T-helper 9 cell (primary cell): ENCODE data around the gene TYMS.

ENCODE experiments used
- DNase-seq: peaks from one replicate; pipeline ENCODE4 v3.0.0-alpha.2; 2020

Gene TYMS

DNA sequence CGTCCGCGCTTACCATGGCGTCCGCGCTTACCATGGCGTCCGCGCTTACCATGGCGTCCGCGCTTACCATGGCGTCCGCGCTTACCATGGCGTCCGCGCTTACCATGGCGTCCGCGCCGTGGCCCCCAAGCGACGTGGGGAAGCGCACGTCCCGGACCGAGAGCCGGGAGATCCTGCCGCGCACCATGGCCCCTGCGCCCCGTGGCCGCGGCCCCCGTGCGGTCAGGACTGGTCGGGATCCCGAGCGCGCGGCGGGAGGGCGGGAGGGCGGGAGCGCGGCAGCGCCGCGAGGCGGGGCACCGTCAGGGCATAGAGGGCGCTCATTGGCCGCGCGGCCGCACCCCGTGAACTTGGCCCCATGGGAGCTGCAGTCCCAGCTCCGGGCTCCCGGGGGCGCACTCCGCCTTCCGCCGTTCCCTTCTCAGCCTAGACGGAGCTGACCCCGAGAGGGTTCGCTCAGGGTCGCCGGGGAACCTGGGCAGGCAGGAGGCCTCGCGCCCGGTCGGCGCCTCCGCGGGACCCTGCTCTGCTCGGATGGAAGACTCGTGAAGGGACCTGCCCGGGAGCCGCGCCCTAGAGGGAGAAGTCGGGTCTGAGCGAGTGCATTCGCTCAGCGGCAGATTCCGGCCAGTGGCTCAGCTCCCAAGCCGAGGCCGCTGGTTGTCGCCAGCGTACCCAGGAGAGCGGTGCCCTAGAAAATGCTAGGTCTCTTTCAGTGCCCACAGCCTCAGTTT is 55.1 kb downstream of the TYMS start, which contains the start of gene ENOSF1:
Gene ENOSF1, minus strand, starts transcription at position 230 of the 734 bp plus-strand sequence. Its CDS starts 43 bp downstream, at position 187.
- peak; percentile 56 for DNase-seq

DNA sequence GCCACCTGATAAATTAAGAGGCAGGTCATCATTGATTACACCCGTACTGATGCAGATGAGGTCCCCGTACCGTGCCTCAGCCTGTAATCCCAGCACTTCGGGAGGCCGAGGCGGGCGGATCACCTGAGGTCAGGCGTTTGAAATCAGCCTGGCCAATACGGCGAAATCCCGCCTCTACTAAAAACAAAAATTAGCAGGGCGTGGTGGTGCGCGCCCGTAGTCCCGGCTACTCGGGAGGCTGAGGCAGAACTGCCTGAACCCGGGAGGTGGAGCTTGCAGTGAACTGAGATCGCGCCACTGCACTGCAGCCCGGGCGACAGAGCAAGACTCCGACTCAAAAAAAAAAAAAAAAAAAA is 55.7 kb downstream of the TYMS start:
- DNase-seq, result peak; percentile 1

DNA sequence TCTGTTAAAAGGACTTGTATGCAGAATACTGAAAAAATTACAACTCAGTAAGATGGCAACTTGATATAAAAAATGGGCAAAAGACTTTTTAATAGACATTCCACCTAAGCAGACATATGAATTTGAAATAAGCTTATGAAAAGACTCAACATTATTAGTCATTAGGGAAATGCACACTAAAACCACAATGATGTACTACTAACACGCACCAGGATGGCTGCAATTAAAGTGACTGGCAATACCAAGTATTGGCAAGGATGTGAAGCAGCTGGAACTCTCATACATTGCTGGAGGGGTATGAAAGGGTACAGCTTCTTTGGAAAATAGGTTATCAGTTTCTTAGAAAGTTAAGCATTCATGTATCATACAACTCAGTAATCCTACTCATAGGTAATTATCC is 58.2 kb downstream of the TYMS start:
- DNase-seq, result no peak

DNA sequence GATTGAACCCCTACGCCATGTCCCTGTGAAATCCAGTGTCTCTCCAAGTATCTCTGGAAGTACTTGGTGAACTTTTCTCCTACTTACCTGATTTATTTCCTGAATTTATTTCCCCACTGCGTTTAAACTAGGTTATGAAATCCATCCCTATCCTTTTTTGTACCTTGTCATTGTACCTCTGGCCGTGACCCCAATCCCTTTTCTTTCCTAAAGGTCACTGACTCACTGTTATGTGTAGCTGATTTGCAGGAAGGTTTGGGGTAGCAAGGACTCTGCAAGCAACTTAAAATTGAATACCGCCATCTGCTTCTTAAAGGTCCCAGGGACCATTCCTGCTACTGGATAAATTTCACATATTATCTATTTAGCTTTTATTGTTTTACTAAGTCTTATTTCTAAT is 59.5 kb downstream of the TYMS start:
- no peak for DNase-seq
